ENCODE measurements around the gene FLNB. TPM values are rescaled to one million over a fixed set of nuclear protein-coding genes. Genes with fewer than 3 reads are reported as not detected.

The FLNB gene
- total RNA-seq, 1 experiment from 2014 or later = 309 TPM

- ChIA-PET CTCF (no interaction called here), POLR2A (no interaction called here)
- H3K4me3 ChIP-seq (ENCODE audit: low read depth in 2 of 2, low read length in 2 of 2) = no peak overlapping the region
- no peak for DNase-seq (ENCODE audit: low read depth, low spot score)
- peaks cover 34% of the 10 kb centered on the region for H3K36me3 ChIP-seq (ENCODE audit: control insufficient read depth, insufficient read depth, low read length)
- ATAC-seq = no peak
- H3K4me1 ChIP-seq (ENCODE audit: control insufficient read depth, insufficient read depth, low read length) = no peaks in the 10 kb centered on the region
- H3K27ac ChIP-seq (ENCODE audit: low read length) = no peak overlapping the region
- BruUV-seq (replicated peaks) = no TSS peak
- intact Hi-C loops (cut with micrococcal nuclease; ENCODE audit: unreplicated experiment) (no loop called here), in situ Hi-C loops (cut with HindIII; ENCODE audit: low pct_unique_long_range_greater_than_20kb, low sequenced_read_pairs) (no loop called here)
- H3K9me3 ChIP-seq (ENCODE audit: control insufficient read depth, insufficient read depth, low read depth, low read length) = no peaks in the 10 kb centered on the region
- no peak for TF ChIP-seq POLR2AphosphoS5 (IDR thresholded peaks at IDR 0.05; ENCODE audit: low read depth, low read length)
- TF ChIP-seq SIN3A (IDR thresholded peaks at IDR 0.05; ENCODE audit: borderline replicate concordance, insufficient read depth, low read depth, low read length) = no peak
- TF ChIP-seq, protein P1, sequence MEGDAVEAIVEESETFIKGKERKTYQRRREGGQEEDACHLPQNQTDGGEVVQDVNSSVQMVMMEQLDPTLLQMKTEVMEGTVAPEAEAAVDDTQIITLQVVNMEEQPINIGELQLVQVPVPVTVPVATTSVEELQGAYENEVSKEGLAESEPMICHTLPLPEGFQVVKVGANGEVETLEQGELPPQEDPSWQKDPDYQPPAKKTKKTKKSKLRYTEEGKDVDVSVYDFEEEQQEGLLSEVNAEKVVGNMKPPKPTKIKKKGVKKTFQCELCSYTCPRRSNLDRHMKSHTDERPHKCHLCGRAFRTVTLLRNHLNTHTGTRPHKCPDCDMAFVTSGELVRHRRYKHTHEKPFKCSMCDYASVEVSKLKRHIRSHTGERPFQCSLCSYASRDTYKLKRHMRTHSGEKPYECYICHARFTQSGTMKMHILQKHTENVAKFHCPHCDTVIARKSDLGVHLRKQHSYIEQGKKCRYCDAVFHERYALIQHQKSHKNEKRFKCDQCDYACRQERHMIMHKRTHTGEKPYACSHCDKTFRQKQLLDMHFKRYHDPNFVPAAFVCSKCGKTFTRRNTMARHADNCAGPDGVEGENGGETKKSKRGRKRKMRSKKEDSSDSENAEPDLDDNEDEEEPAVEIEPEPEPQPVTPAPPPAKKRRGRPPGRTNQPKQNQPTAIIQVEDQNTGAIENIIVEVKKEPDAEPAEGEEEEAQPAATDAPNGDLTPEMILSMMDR (IDR thresholded peaks at IDR 0.05) = no peak
- TF ChIP-seq, protein P2, sequence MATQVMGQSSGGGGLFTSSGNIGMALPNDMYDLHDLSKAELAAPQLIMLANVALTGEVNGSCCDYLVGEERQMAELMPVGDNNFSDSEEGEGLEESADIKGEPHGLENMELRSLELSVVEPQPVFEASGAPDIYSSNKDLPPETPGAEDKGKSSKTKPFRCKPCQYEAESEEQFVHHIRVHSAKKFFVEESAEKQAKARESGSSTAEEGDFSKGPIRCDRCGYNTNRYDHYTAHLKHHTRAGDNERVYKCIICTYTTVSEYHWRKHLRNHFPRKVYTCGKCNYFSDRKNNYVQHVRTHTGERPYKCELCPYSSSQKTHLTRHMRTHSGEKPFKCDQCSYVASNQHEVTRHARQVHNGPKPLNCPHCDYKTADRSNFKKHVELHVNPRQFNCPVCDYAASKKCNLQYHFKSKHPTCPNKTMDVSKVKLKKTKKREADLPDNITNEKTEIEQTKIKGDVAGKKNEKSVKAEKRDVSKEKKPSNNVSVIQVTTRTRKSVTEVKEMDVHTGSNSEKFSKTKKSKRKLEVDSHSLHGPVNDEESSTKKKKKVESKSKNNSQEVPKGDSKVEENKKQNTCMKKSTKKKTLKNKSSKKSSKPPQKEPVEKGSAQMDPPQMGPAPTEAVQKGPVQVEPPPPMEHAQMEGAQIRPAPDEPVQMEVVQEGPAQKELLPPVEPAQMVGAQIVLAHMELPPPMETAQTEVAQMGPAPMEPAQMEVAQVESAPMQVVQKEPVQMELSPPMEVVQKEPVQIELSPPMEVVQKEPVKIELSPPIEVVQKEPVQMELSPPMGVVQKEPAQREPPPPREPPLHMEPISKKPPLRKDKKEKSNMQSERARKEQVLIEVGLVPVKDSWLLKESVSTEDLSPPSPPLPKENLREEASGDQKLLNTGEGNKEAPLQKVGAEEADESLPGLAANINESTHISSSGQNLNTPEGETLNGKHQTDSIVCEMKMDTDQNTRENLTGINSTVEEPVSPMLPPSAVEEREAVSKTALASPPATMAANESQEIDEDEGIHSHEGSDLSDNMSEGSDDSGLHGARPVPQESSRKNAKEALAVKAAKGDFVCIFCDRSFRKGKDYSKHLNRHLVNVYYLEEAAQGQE (IDR thresholded peaks at IDR 0.05; ENCODE audit: insufficient read depth in 1 of 2, low read depth in 2 of 2, low read length in 1 of 2) = no peak
- TF ChIP-seq TCF7L2 (IDR thresholded peaks at IDR 0.05; ENCODE audit: low read depth, low read length) = no peak
- no peaks in the 10 kb centered on the region for H3K27me3 ChIP-seq (ENCODE audit: control insufficient read depth, insufficient read depth, low read length)
These were observed 143.4 kb downstream of the FLNB start for GRCh38 chr3:58151637-58152036.

GRCh38 chr3:58152225-58153015 lies 144.2 kb downstream of the FLNB start:
- TF ChIP-seq SIN3A (IDR thresholded peaks at IDR 0.05; ENCODE audit: borderline replicate concordance, insufficient read depth, low read depth, low read length) (no peak), POLR2AphosphoS5 (IDR thresholded peaks at IDR 0.05; ENCODE audit: low read depth, low read length) (no peak), TCF7L2 (IDR thresholded peaks at IDR 0.05; ENCODE audit: low read depth, low read length) (no peak)
- TF ChIP-seq, protein P2 (IDR thresholded peaks at IDR 0.05; ENCODE audit: insufficient read depth in 1 of 2, low read depth in 2 of 2, low read length in 1 of 2) = no peak
- TF ChIP-seq, protein P1 (IDR thresholded peaks at IDR 0.05) = no peak
- Histone ChIP-seq H3K27ac (ENCODE audit: low read length) (no peak overlapping the region), H3K36me3 (ENCODE audit: control insufficient read depth, insufficient read depth, low read length) (peaks cover 38% of the 10 kb centered on the region), H3K27me3 (ENCODE audit: control insufficient read depth, insufficient read depth, low read length) (no peaks in the 10 kb centered on the region), H3K4me1 (ENCODE audit: control insufficient read depth, insufficient read depth, low read length) (no peaks in the 10 kb centered on the region), H3K9me3 (ENCODE audit: control insufficient read depth, insufficient read depth, low read depth, low read length) (no peaks in the 10 kb centered on the region), H3K4me3 (ENCODE audit: low read depth in 2 of 2, low read length in 2 of 2) (no peak overlapping the region)
- intact Hi-C loops (cut with micrococcal nuclease; ENCODE audit: unreplicated experiment) = no loop called here
- DNase-seq (ENCODE audit: low read depth, low spot score) (no peak), ATAC-seq (no peak)
- CTCF ChIA-PET = no interaction called here
- no TSS peak for BruUV-seq (replicated peaks)
- POLR2A ChIA-PET = no interaction called here
- in situ Hi-C loops (cut with HindIII; ENCODE audit: low pct_unique_long_range_greater_than_20kb, low sequenced_read_pairs) = no loop called here

Measured in Panc1 (cell line).